CMK (cell line): ENCODE results near the gene GNS.

ENCODE experiments used
- DNase-seq: peaks from one replicate; pipeline ENCODE4 v3.0.0-alpha.2; 2010; ENCODE audit warnings: low read depth

The GNS gene

DNA sequence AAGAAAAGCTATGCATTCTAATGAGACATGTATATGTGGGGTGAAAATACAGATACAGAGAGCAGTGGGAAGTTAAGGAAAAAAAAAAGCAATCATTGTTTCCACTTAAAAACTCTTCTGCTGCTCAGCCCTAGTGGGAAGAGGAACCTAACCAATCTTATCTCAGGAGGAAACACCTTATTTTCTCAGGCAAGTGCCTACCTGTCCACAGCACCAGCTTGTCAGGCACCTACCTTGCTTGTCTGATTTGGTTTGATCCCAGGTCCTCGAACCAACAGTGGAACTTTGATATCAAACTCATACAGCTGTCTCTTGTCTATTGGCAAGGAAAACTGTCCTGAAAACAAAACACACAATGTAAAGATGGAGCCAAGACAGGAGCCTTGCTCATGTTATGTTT is 22.4 kb downstream of the GNS start:
- DNase-seq: no peak

DNA sequence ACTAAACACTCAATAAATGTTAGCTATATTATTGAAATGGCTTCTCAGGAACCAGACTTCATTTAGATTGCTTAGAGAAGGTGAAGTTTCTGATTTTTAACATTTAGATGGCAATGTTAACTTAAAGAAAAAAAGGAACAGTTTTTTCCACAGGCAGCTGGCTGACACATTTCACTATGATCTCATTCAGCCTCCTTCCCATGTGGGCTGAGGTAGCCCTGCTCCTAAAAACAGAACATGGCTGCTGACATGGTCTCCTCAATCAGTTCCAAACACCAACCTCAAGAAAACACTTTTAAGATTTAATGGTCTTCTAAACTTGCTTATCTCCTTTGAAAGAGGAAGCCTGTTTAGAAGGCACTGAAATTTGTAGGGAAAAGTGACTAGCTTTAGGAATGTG is 23.8 kb downstream of the GNS start:
- DNase-seq: no peak

DNA sequence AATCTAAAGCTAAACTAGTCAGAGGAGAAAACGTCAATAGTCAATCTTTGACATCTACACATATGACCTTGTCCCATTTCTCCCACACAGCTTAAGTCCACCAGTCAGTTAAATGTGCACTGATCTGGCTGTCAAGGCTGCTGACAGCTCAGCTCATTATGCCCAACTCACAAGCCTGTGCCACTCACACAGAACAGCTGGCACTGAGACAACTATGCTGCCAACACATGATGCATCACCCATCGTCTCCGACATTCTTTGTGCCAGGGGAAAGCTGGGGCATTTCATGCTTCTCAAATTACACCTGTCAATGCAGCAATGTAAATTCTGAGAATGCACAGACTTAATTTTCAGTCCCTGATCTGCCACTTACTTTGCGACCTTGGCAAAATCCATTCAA is 25.3 kb downstream of the GNS start:
- no peak for DNase-seq

DNA sequence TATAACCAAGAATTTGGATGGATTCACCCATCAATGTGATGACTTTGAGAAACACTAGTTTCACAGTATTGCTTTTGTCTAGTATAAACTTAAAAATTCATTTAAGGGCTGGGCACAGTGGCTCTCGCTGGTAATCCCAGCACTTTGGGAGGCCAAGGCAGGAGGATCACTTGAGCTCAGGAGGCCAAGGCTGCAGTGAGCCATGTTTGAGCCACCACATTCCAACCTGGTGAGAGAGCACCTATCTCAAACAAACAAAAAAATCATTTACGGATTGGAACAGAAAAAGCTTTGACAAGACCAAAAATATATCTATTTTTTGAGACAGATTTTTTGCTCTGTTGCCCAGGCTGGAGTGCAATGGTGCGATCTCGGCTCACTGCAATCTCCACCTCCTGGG is 27.5 kb downstream of the GNS start:
- DNase-seq: no peak

DNA sequence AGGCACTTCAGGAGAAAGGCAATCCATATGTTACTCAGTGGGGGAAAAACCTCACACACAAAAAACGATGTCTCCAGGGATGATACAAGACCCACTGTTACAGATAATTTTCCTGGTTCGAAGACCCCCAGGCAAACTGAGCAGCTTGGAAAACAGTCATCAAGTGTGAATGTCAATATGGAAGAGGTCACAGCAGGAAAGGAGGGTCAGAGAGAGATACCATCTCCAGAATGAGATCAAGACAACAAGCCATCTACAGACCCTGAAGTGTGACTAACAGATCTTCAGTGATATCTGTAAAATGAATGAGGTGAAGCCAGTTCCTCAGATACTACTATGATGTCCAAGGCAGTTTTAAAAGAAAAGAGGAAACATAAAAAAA is 28.6 kb downstream of the GNS start:
- no peak for DNase-seq

DNA sequence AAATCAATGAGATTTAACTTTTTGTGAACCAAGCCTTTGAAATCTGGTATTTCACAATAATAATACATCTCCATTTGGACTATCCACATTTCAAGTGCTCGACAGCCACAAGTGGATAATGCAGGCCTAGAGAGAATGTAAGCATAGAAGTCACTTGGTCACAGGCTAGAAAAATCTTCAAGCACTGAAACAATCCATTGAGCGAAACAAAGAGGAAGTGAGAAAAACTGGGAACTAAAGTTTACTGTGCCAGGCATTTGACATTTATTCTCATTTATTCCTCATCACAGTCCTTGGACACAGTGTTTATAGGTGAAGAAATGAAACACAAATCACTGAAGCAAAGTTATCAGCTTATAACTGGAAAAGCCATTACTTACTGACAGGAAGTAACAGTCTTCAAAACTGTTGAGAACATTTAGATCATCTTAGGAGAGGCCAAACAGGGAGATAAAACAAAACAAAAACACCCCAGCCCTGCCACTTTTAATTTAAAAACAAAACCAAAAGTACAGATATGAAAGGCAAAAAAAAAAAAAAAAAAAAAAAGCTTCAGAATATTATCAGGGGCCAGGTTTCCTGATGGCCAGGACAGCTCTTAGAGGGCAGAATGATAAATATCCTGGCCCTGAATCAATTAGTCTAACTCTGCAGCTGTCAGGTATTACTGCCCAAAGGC is 29.2 kb downstream of the GNS start:
- DNase-seq: no peak

DNA sequence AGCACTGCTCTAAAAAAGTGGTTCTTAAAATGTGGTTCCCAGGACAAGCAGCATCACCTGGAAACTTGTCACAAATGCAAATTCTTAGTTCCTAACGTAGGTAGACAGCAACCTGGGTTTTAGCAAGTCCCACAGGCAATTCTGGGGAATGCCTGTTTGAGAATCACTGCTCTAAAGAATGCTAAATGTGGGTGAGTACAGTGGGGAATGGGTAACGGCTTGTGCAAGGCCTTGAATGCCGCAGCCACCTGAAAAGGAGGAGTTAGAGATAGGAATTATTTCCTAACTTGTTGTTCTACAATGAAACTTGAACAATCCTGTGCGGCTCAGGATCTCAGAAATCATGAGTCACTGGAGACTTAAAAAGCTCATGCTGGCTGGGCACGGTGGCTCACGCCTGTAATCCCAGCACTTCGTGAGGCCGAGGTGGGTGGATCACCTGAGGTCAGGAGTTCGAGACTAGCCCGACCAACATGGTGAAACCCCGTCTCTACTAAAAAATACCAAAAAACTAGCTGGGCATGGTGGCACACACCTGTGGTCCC is 34.9 kb downstream of the GNS start:
- DNase-seq: no peak

DNA sequence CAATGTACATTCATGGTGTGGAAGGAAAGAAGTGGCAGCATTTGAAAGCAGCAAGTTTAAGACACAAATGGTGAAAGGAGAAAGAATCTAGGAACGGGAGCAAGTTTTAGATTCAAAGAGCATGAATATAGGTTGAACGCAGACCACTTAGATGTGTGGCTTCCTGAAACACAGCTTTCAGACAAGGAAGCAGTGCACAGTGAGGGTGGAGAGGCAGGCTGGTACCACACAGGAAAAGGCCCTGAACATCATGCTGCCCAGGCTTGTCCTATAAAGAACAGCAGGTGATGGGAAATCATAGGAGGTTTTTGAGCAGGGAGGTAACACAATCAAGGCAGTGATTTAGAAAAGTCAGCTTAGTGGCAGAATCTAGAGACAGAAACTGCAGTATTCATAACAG is 35.6 kb downstream of the GNS start:
- no peak for DNase-seq

DNA sequence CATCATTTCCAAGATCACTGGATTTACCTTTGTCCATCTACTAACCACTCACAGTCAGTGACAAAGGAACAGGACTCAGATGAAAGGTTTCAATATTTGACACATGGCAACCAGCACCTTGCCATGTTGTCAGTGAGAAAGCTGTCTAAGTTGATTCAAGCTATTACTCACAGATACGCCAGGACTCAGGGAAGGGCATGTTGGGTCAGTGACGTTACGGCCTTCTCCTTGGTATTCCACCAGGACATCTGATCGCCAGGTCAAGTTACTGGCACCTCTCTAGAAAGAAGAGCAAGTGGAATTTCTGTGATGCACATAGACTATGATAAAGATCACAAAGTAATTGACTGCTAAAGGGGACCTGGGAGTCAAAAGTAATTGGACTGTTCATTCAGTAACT is 36.4 kb downstream of the GNS start:
- DNase-seq: no peak

DNA sequence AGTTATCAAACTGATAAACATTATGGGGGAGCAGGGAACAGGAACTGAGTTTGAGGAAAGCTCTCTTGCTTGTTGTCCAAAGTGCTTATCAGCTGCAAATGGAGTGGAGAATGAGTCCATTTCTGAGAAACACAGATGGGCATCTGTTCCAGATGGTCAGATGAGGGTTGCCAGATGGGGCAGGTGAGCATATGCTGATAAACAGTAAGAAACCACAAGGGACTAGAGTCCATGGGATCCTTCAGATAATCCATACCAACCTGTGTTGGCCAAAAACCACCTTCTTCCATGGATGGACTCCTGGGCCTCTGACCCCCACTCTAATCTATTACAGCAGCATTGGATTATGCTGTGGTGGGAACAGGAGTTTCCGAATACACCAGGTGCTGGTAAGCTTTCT is 38.3 kb downstream of the GNS start:
- peak; percentile 29 for DNase-seq

DNA sequence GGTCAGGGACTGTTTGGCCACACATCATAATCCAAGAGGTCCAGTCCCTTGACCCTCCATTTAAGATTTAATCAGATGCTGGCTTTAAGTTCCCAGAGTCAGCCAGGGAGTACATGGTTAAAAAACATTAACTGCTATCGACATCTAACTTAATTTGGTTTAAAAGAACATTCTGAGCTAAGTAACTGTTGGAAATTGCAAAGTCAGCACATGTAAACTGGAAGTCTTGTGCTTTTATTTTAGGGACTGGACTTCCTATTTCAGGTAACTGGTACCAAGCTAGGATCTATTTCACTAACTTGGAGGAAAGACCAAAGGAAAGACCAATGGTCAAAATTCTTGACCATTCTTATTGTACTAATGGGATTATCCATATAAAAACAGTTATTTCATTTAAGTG is 40.6 kb downstream of the GNS start:
- no peak for DNase-seq

DNA sequence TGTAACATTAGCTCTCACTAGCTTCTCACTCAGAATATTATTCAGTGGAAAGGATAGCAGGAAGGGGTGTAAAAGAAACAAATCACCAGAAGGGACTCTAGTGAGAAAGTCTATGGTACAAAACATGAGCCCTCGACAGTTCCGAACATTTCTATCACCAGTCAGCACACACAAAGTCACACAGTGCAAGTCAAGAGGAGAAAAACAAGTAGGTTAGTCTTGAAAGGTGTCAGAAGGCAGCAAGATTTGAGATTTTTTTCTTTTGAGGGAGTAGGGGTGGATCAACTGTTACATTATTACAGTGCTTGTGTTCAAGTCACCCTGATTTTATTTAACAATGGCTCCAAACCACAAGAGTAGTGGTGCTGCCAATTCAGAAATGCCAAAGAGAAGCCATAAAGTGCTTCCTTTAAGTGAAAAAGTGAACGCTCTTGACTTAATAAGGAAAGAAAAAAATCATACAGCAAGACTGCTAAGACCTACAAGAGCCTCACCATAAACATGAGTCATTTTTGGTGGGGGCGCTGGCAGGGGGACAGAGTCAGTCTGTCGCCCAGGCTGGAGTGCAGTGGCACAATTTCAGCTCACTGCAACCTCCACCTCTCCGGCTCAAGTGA is 42.3 kb downstream of the GNS start:
- DNase-seq: no peak

DNA sequence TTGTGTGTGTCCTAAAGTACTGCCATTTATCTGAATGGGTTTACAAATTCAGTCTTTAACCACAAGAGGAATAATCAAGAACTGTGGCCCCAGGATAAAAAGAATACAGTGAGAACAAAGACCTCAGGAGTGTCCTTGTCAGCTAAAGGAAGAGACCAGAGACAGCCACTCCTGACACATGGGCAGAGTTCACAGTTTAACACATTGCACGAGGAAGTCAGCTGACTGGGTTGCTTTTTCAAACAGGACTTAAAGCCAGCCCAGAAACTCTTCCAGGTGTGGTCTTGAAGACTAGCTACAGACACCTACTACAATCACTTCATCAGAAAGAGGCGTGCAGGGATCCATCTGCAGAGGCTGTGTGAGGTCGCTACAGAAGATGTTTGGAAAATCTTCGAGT is 42.8 kb downstream of the GNS start:
- DNase-seq: no peak

DNA sequence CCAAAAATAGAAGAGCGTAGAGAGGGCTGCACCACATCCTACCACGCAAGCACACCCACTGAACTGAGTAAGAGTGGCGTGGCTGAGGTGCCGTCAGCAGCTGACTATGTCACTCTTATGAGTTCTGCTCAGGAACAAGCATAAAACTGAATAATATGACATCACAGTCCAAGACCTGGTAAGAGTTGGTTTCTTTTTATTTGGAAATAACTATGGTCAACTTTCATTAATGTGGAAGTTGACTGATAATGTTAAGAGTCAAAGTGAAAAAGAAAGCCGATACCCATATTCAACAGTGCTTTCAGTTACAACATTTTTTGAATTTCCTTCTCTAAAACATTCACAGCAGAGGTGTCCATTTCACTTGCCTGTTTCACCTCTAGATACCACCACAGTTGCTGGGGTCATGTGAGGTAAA is 44.6 kb downstream of the GNS start:
- DNase-seq: no peak

DNA sequence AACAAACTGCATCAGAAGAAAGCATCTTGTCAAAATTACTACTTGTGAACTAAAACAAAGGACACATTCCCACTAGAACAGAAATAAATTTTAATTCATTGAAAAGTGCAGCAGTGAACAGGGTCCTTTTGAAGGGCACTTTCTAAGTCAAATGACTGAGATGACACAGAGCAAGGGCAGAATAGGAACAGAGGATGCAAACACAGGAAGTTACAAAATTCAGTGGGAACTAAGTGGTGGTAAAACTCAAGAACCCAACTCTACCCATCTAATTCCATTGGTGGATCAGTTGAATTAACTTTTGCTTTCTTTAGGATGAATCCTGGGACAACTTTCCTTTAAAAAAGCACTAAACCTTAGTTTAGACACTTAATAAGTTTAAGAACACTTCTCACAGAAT is 45.8 kb downstream of the GNS start:
- DNase-seq: no peak

DNA sequence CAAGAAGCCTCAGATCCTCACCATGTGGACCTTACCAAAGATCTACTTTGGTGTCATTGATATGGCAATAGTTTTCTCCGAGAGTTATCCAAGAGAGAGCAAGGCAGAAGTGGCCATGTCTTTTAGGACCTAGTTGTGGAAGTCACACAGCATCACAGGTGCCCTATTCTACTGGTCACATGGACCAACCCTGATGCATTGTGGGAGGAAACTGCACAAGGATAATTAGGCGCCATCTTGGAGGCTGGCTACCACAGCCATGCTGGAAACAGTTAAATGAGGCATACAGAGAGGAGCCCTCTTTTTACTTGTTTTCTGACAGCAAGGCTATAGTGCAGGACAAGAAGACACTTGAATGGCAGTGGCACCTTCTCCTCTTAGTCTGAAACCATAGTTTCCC is 49.8 kb downstream of the GNS start:
- DNase-seq: no peak

DNA sequence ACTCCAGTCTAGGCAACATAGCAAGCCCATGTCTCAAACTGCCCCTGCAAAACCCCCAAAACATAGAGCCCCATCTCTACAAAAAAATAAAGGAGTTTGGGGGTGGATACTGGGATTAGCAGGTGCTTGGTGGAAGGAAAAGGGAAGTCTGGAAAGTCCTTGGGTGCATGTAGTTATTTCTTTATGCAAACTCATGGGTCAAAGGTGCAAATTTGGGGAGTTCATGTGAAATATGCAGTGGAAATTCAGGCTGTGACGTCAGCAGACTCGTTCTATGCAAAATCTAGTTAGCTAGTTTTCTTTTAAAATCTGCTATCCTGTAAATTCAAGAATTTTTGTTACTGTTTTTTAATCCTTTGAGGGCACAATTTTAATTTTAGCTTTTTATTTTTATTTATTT is 51.3 kb downstream of the GNS start:
- no peak for DNase-seq

DNA sequence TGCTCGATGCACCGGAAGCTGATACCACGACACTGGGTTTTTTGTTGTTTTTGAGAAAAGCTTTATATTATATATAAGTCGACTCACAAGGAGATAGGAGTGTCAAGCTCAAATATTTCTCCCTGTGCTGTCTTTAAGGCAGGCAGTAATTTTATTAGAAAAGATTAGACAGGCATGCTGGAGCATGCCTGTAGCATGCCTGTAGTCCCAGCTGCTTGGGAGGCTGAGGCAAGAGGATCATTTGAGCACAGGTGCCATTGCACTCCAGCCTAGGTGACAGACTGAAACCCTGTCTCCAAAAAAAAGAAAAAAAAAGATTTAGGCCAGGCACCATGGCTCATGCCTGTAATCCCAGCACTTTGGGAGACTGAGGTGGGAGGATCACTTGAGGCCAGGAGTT is 51.8 kb downstream of the GNS start:
- DNase-seq: no peak

DNA sequence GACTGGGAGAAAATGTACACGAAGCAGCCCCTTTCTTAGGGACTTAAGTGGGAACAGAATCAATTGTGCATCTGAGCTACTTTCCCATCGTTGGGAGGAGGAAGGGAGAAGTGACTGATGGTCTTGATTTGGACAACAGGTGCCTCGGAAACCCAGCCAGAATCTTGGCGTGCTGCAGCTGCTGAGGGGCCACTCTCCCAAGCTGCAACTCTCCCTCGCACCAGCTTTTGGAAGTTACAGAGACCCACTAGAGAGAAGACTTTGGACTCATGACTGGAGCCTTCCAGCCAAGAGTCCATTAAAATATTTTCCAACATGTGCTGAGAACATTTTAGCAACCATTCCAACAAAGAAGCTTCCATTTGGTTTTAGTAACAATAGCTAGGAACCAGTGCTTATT is 52.3 kb downstream of the GNS start:
- no peak for DNase-seq

DNA sequence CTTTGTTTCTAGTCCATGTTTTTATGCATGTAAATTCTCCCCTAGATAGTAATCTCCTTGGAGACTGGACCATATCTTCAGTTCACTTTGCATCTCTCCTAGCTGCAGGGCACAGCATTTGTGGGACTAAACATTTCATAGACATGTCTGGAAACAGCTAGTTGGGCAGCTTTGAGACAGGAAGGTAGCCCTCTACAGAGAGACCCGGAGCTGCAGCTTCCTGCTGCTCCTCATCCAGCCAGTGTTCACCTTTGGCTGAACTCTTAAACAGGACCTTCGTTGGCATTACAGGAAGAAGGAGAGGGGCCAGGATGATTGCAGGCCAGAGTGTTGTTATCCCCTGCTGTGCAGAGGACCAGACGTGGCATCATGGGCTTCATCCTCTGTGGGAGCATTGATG is 52.9 kb downstream of the GNS start:
- no peak for DNase-seq

DNA sequence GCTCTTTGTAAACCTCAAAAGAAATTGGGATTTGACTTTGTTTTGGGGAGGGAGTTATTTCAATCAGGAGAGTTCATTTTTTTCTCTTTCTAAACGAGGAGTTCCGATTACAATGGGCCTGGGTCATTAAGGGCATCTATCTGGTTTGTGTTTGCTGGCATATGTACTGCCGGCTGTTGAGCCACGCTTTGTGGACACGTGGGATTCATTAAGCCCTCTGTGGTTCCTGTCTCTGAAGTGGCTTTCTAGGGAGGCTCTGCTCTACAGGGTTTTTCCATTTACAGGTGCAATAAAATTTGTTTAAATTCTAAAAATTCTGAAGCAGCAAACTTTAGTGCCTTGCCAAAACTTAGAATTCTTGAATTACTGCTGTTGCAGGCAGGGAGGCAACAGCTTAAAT is 57.9 kb downstream of the GNS start:
- DNase-seq: no peak

DNA sequence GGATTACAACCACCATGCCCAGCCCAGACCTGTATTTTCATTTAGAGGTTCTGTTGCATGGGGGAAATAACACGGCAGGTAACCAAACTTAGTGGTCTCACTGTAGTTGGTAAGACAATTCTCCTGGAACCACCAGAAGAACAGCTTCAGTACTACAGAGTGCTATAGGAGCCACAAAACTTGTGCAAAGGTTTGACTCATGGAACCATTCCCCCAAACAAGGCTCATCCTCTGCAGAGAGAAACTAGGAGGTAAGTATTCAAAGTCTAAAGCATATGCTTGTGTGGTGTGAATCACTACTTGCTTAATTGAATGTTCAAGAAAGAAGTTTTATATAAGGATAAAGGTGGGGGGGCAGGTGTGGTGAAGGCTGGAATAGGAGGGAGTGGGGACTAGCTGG is 58.7 kb downstream of the GNS start:
- DNase-seq: no peak

DNA sequence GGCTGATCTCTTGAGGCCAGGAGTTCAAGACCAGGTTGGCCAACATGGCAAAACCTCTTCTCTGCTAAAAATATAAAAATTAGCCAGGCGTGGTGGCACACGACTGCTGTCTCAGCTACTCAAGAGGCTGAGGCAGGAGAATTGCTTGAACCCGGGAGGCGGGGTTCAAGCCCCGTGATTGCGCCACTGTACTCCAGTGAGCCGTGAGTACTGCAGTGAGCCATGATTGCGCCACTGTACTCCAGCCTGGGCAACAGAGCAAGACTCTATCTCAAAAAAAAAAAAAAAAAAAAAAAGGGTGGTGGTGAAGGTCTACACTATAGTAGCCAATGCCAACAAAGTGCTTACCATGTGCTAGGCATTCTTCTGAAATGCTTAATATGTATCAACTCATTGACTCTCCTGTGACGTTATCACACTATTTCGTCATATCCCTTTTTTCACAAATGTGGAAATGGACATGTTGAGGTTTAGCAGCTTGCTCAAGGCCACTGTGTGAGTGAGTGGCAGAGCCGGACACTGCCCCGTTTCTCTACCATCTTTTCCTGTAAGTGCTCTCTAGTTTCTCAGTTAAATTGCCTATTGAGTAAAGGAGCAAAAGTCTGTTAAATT is 59.6 kb downstream of the GNS start:
- no peak for DNase-seq
